NCI-H2029 treated with DMSO at 0.1 percent for 48 hours (cell line): Measurements from ENCODE around the gene RHOT1.
"Not testable (repeated sequence)": the region's sequence is repeated elsewhere in the genome, so short reads cannot be mapped to it uniquely, and the experiment has no call there.

ENCODE experiments used
- DNase-seq: peaks from one replicate; lab custom pipeline; 2025; lab: John Stamatoyannopoulos, UW

The RHOT1 gene

GRCh38 chr17:32227910-32228309 lies 85.6 kb downstream of the RHOT1 start:
- no peak for DNase-seq

- DNase-seq, result no peak
These were observed 93.3 kb downstream of the RHOT1 start for GRCh38 chr17:32235588-32235987.

GRCh38 chr17:32239456-32239855 lies 97.2 kb downstream of the RHOT1 start:
- DNase-seq, result no peak

- DNase-seq, result no peak
These were observed 98.4 kb downstream of the RHOT1 start for GRCh38 chr17:32240750-32241149.

- DNase-seq, result no peak
These were observed 99.3 kb downstream of the RHOT1 start for GRCh38 chr17:32241640-32242039.

GRCh38 chr17:32249475-32249874 lies 107.2 kb downstream of the RHOT1 start:
- no peak for DNase-seq

GRCh38 chr17:32253117-32253611 lies 110.9 kb downstream of the RHOT1 start:
- DNase-seq, result peak; percentile 46

GRCh38 chr17:32256012-32256700 lies 113.9 kb downstream of the RHOT1 start:
- DNase-seq, result no peak

GRCh38 chr17:32256701-32257019 lies 114.4 kb downstream of the RHOT1 start:
- no peak for DNase-seq

- DNase-seq, result no peak
These were observed 116.3 kb downstream of the RHOT1 start for GRCh38 chr17:32258383-32259140.

GRCh38 chr17:32259586-32259985 lies 117.3 kb downstream of the RHOT1 start:
- DNase-seq, result no peak

GRCh38 chr17:32261417-32261736 lies 119.1 kb downstream of the RHOT1 start:
- DNase-seq, result no peak

GRCh38 chr17:32261936-32262510 lies 119.7 kb downstream of the RHOT1 start:
- DNase-seq, result no peak

GRCh38 chr17:32263515-32263914 lies 121.2 kb downstream of the RHOT1 start:
- DNase-seq, result not testable (repeated sequence)

- DNase-seq, result no peak
These were observed 122.0 kb downstream of the RHOT1 start for GRCh38 chr17:32264140-32264799.

GRCh38 chr17:32264823-32265191 lies 122.5 kb downstream of the RHOT1 start:
- no peak for DNase-seq

GRCh38 chr17:32265192-32265923 lies 123.1 kb downstream of the RHOT1 start, which contains the start of gene RHBDL3:
RHBDL3 (plus strand) TSS chr17:32265832; CDS start chr17:32266190, 358 bp downstream.
- no peak for DNase-seq

- no peak for DNase-seq
These were observed 123.7 kb downstream of the RHOT1 start for GRCh38 chr17:32266051-32266388.

- no peak for DNase-seq
These were observed 124.3 kb downstream of the RHOT1 start for GRCh38 chr17:32266389-32267301.

- DNase-seq, result no peak
These were observed 125.4 kb downstream of the RHOT1 start for GRCh38 chr17:32267690-32268205.
